GM12874 (cell line): ENCODE results near the gene MILR1.

ENCODE experiments used
- TF ChIP-seq, protein P1 (sequence below): IDR thresholded peaks from 2 replicates; pipeline ENCODE4 v1.5.1; 2011; ENCODE audit warnings: low read depth, mild to moderate bottlenecking, control low read depth, low read length, moderate library complexity; ENCODE audit not compliant: insufficient read depth

Gene MILR1, protein sequence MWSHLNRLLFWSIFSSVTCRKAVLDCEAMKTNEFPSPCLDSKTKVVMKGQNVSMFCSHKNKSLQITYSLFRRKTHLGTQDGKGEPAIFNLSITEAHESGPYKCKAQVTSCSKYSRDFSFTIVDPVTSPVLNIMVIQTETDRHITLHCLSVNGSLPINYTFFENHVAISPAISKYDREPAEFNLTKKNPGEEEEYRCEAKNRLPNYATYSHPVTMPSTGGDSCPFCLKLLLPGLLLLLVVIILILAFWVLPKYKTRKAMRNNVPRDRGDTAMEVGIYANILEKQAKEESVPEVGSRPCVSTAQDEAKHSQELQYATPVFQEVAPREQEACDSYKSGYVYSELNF

DNA sequence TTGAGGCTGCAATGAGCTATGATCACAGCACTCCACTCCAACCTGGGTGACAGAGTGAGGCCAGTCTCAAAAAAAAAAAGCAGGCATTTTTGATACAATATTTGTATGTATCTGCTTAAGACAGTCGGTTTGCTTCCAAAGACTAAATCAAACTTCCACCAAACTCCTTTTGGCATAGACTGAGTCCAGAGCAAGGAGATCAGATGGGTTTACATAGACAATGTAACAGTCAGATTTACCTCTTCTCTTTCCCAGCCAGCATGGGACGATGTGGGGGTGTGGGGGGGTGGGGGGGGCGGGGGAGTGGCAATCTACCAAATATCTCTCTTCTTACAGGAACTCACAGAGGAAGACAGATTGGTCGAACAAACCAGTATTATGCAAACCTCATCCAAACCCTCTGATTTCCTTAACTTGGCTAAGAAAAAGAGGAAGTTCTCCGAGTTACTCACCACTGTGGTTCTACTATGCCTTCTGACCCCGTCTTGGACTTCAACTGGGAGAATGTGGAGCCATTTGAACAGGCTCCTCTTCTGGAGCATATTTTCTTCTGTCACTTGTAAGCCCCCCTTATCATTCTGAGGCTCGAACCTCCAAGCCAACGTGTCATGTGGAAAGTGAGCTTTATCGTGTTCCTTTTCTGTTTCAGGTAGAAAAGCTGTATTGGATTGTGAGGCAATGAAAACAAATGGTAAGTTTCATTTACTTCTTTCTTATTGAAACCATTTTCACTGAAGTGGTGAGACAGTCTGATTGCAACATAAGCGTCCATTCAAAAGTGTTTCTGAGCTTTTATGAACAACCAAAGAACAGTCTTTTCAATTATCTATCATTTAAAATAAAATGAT is at the start of gene MILR1:
Gene MILR1 (plus strand): TSS at position 451 of the 848 bp plus-strand sequence. CDS start 54 bp downstream, at position 505.
- TF ChIP-seq, protein P1, sequence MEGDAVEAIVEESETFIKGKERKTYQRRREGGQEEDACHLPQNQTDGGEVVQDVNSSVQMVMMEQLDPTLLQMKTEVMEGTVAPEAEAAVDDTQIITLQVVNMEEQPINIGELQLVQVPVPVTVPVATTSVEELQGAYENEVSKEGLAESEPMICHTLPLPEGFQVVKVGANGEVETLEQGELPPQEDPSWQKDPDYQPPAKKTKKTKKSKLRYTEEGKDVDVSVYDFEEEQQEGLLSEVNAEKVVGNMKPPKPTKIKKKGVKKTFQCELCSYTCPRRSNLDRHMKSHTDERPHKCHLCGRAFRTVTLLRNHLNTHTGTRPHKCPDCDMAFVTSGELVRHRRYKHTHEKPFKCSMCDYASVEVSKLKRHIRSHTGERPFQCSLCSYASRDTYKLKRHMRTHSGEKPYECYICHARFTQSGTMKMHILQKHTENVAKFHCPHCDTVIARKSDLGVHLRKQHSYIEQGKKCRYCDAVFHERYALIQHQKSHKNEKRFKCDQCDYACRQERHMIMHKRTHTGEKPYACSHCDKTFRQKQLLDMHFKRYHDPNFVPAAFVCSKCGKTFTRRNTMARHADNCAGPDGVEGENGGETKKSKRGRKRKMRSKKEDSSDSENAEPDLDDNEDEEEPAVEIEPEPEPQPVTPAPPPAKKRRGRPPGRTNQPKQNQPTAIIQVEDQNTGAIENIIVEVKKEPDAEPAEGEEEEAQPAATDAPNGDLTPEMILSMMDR = no peak

DNA sequence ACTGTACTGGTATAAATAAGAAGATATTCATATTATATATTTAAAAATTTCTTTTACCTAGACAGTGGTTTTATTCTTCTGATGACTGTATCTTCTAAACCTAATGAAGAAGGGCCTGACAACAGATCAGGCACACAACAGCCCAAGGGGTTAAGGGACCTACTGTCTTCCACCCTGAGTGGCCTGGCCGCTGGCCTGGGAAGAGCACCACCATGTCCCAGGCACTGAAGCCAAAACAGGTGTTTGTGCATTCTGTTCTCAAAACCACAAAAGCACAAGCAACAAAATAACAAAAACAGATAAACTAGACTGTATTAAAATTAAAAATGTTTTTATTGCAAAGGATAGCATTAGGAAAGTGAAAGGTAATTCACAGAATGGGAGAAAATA is 49.2 kb upstream of the MILR1 start:
- TF ChIP-seq, protein P1 = no peak

DNA sequence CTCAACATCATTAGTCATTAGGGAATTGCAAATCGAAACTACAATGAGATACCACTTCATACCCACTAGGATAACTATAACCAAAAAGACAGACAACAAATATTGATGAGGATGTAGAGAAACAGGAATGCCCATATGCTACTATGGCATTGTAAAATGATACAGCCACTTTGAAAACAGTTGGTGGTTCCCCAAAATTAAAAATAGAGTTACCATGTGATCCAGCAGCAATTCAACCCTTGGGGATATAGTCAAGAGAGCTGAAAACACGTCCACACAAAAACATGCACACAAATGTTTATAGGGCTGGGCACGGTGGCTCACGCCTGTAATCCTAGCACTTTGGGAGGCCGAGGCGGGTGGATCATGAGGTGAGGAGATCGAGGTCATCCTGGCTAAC is 48.3 kb upstream of the MILR1 start:
- TF ChIP-seq, protein P1 = no peak

DNA sequence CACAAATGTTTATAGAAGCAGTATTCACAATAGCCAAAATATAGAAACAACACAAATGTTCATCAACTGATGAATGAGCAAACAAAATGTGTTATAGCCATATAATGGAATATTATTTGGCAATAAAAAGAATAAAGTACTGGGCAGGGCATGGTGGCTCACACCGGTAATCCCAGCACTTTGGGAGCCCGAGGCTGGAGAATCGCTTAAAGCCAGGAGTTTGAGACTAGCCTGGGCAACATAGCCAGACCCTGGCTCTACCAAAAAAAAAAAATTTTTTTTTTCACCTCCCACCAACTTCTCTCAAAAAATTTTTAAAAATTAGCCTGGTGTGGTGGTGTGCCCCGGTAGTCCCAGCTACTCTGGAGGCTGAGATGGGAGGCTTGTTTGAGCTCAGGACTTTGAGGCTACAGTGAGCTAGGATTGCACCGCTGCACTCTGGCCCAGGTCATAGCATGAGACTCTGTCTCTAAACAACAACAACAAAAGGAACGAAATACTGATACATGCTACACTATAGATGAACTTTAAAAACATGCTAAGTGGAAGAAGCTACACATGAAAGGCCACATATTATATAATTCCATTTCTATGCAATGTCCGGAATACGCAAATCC is 47.6 kb upstream of the MILR1 start:
- TF ChIP-seq, protein P1 = no peak

DNA sequence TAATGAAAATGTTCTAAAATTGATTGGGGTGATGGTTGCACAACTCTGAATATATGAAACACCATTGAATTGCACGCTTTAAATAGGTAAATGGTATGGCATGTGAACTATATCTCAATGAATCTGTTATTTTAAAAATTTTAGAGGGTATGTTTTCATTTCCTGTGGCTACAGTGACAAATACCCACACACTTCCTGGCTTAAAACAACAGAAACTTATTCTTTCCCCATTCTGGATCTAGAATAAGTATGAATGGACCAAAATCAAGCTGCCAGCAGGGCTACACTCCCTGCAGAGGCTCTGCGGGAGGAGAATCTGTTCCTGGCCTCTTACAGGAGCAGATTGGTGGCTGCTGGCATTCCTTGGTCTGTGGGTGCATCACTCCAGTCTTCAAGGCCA is 47.0 kb upstream of the MILR1 start:
- TF ChIP-seq, protein P1 = no peak

DNA sequence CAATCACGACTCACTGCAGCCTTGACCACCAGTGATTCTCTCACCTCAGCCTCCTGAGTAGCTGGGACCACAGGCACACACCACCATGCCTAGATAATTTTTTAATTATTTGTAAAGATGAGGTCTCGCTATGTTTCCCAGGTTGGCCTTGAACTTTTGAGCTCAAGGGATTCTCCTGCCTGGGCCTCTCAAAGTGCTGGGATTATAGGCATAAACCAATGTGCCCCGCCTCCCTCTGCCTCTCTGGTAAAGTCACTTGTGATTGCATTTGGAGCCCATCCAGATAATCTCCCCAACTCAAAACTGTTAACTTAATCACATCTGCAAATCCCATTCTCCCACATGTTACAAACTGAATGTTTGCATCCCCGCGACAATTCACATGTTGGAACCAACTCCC is 46.4 kb upstream of the MILR1 start:
- TF ChIP-seq, protein P1 = no peak

DNA sequence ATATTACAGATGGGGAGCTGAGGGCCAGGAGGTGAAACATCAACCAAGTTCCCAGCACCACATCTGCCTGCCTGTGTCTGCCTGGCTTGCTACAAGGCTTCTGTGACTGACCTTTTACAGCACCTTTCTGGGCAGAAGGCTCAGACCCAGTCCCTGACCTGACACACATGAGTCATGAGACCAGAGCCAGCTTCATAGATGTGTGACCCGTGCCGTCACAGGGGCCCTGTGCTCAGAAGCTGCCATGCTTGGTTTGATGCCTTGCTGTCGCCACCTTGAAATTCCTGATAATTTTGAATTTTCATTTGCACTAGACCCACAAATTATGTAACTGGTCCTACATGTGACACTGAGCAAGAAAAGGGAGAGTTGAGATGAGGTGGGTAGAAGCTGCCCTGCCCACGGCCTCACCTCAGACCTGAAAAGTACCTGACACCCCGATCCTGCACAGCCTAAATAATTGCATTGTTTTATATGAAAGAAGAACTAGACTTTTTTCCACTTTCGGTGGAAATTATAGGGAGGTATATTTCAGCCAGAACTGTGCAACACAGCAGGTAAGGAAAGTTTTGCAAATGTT is 44.9 kb upstream of the MILR1 start:
- TF ChIP-seq, protein P1 = no peak
